Esophagus muscularis mucosa (tissue), 4 donors: Measurements from ENCODE around the gene POLN. TPM values are rescaled to one million over a fixed set of nuclear protein-coding genes. Genes with fewer than 3 reads are reported as not detected.

Experiments used
- DNase-seq: peaks from one replicate; pipeline ENCODE4 v3.0.0-alpha.2; 2017; ENCODE audit errors: extremely low spot score
- H3K27ac ChIP-seq, 4 donors: fragments of 200-600 bp; sonication (generic); replicated peaks in 1 of 4; 1 replicate in 3 of 4; 2 replicates in 1 of 4; pipeline ENCODE4 v1.5.1; 2016 to 2019; ENCODE audit warnings: mild to moderate bottlenecking in 1 of 4
- H3K27me3 ChIP-seq, 4 donors: fragments of 200-600 bp; sonication (generic); one replicate each; pipeline versions ENCODE4 v1.5.1 to v1.6.0; 2016 to 2019
- H3K36me3 ChIP-seq, 4 donors: fragments of 200-600 bp; sonication (generic); one replicate each; pipeline ENCODE4 v1.5.1; 2016 to 2019
- H3K4me1 ChIP-seq, 4 donors: fragments of 200-600 bp; sonication (generic); one replicate each; pipeline ENCODE4 v1.5.1; 2016 to 2019
- H3K4me3 ChIP-seq, 4 donors: fragments of 200-600 bp; sonication (generic); 1 replicate in 2 of 4; 2 replicates in 2 of 4; pipeline ENCODE4 v1.5.1; 2016 to 2019; ENCODE audit warnings: mild to moderate bottlenecking in 4 of 4, moderate library complexity in 1 of 4
- H3K9me3 ChIP-seq, 4 donors: fragments of 200-600 bp; sonication (generic); 1 replicate in 3 of 4; 2 replicates in 1 of 4; pipeline ENCODE4 v1.5.1; 2016 to 2019
- CTCF ChIP-seq, 3 experiments: fragments of 200-600 bp in 2 of 3; fragments of 450-650 bp in 1 of 3; sonication (generic) in 2 of 3; IDR thresholded peaks; one replicate each; pipeline ENCODE4 v1.5.1; 2017 to 2019; ENCODE audit warnings: antibody characterized with exemption in 3 of 3, mild to moderate bottlenecking in 2 of 3, moderate library complexity in 1 of 3
- EP300 ChIP-seq: sonication (generic); formaldehyde crosslinking; IDR thresholded peaks from one replicate; pipeline ENCODE4 v1.6.1; 2017; ENCODE audit warnings: antibody characterized with exemption
- POLR2A ChIP-seq: fragments of 450-650 bp; IDR thresholded peaks from one replicate; pipeline ENCODE4 v1.6.1; 2017; ENCODE audit warnings: antibody characterized with exemption, moderate library complexity, mild to moderate bottlenecking, low read depth
- POLR2AphosphoS5 ChIP-seq, 2 donors: sonication (generic); formaldehyde crosslinking; IDR thresholded peaks; one replicate each; pipeline ENCODE4 v1.6.1; 2017; ENCODE audit warnings: antibody characterized with exemption in 2 of 2
- WGBS: methylation state at CpG from one replicate; pipeline ENCODE4 v1.1.5; 2018; 5-methylcytosine and 5-hydroxymethylcytosine counted together
- intact Hi-C: fragments of 100-400 bp; cut with DNase I; formaldehyde crosslinking; loops from one replicate; pipeline ENCODE4 v1.15.1; 2023
- total RNA-seq, 4 donors: library from RNA; depleted of rRNA; stranded (reverse); fragments of >200 nt; gene quantifications; one replicate each; pipeline versions ENCODE4 v1.1.0 to v1.2.1, GENCODE V29; 2016

The POLN gene
- total RNA-seq, 4 donors from 2014 or later: 1.2 to 3.3 (median 2.7) TPM

GRCh38 chr4:2259541-2260343 is 17.8 kb upstream of the POLN start:
- no peaks in the 10 kb centered on the region for H3K9me3 ChIP-seq
- intact Hi-C loops: loop anchor here (2.0 to 5.0 kb wide), 3 partner anchors 17 to 278 kb away; partner anchors contain the start of genes CFAP99, FAM193A, HAUS3 and POLN
- H3K36me3 ChIP-seq: peaks cover 0 to 15% (median 10%) of the 10 kb centered on the region in 4 donors
- H3K27me3 ChIP-seq: no peaks in the 10 kb centered on the region
- peak overlapping the region; percentile 91 to 96 (median 92) for H3K27ac ChIP-seq
- 78% methylated on average over 9 of the region's 15 CpGs for WGBS
- peaks cover 68 to 88% (median 80%) of the 10 kb centered on the region in 4 donors for H3K4me1 ChIP-seq
- peak overlapping the region; percentile 91 to 96 (median 93) for H3K4me3 ChIP-seq
- no peak for DNase-seq
- TF ChIP-seq POLR2AphosphoS5 (IDR thresholded peaks at IDR 0.05): no peak
- TF ChIP-seq EP300: no peak

GRCh38 chr4:2259036-2259540 is 17.2 kb upstream of the POLN start:
- intact Hi-C loops: no loop called here
- Histone ChIP-seq H3K4me3 (peak overlapping the region; percentile 91 to 96 (median 93)), H3K36me3 (peaks cover 0 to 22% (median 16%) of the 10 kb centered on the region in 4 donors), H3K27ac (peak overlapping the region; percentile 91 to 96 (median 92)), H3K9me3 (no peaks in the 10 kb centered on the region), H3K27me3 (no peaks in the 10 kb centered on the region), H3K4me1 (peaks cover 72 to 85% (median 80%) of the 10 kb centered on the region in 4 donors)
- no peak for DNase-seq
- 59% methylated on average over 6 of the region's 13 CpGs for WGBS
- TF ChIP-seq CTCF (IDR thresholded peaks at IDR 0.05): no peak
- TF ChIP-seq POLR2AphosphoS5 (IDR thresholded peaks at IDR 0.05): no peak
- no peak for TF ChIP-seq EP300
- no peak for TF ChIP-seq POLR2A

- Histone ChIP-seq H3K4me1 (peaks cover 74 to 83% (median 77%) of the 10 kb centered on the region in 4 donors), H3K4me3 (no peak overlapping the region)
These were observed 16.4 kb upstream of the POLN start for GRCh38 chr4:2258091-2259035.

GRCh38 chr4:2257361-2258081 is 15.6 kb upstream of the POLN start:
- Histone ChIP-seq H3K4me3 (peak overlapping the region in 1 of 4 donors; percentile 24), H3K27me3 (no peaks in the 10 kb centered on the region), H3K36me3 (peaks cover 6 to 37% (median 31%) of the 10 kb centered on the region in 4 donors), H3K9me3 (no peaks in the 10 kb centered on the region), H3K27ac (peak overlapping the region; percentile 91 to 96 (median 92)), H3K4me1 (peaks cover 66 to 81% (median 72%) of the 10 kb centered on the region in 4 donors)
- 65% methylated on average over 8 of the region's 14 CpGs for WGBS
- intact Hi-C loops: no loop called here
- TF ChIP-seq CTCF (IDR thresholded peaks at IDR 0.05) (no peak), EP300 (no peak), POLR2A (no peak), POLR2AphosphoS5 (IDR thresholded peaks at IDR 0.05) (no peak)
- DNase-seq: peak; percentile 91

More at GRCh38 chr4:2258091-2259035, 16.4 kb upstream of the POLN start:
- WGBS: 60% methylated on average over 1 of the region's 18 CpGs
- H3K27me3 ChIP-seq: no peaks in the 10 kb centered on the region
- TF ChIP-seq CTCF (IDR thresholded peaks at IDR 0.05) (no peak), POLR2AphosphoS5 (IDR thresholded peaks at IDR 0.05) (no peak), POLR2A (no peak), EP300 (no peak)
- peaks cover 6 to 29% (median 23%) of the 10 kb centered on the region in 4 donors for H3K36me3 ChIP-seq
- intact Hi-C loops: no loop called here
- peak overlapping the region; percentile 91 to 96 (median 92) for H3K27ac ChIP-seq
- peak; percentile 87 for DNase-seq
- H3K9me3 ChIP-seq: no peaks in the 10 kb centered on the region
